Cerebellar nuclear complex (tissue), 1 donor: Measurements from ENCODE around the gene ZNF432.
"Not testable (repeated sequence)": the region's sequence is repeated elsewhere in the genome, so short reads cannot be mapped to it uniquely, and the experiment has no call there.

Experiments used
- DNase-seq, 2 experiments: peaks; one replicate each; lab custom pipeline; 2025; lab: John Stamatoyannopoulos, UW

The ZNF432 gene

GRCh38 chr19:52048555-52049501 is at the start of gene ZNF432:
Gene ZNF432, minus strand, starts transcription at chr19:52048838. Its CDS starts 1,970 bp downstream, at chr19:52046868.
- DNase-seq: peak; percentile 50 to 70

DNA sequence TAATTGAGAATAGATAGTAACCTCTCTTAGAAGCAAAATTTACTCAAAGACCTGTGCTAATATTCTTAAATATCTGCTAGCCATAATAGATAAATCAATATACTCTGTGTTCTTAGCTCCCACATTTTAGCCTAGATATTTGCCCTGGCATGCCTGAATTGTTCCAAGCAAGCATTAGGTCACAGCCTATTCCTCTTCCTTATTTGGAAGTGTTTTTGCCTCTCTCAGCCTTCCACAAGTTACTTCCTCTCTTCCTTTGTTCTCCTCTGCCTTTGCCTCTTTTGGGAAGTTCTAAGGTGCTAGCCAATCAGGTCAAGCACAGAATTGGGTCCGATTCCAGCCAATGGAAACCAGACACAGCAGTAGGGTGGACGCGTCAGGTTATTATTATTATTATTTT is 47.8 kb upstream of the ZNF432 start:
- DNase-seq: not testable (repeated sequence)

- peak; percentile 78 to 88 for DNase-seq
These were observed 46.8 kb upstream of the ZNF432 start, which contains the start of gene ZNF841 for GRCh38 chr19:52095172-52096014. Gene ZNF841, minus strand, starts transcription at chr19:52095765. Its CDS starts 10,964 bp downstream, at chr19:52084801.

DNA sequence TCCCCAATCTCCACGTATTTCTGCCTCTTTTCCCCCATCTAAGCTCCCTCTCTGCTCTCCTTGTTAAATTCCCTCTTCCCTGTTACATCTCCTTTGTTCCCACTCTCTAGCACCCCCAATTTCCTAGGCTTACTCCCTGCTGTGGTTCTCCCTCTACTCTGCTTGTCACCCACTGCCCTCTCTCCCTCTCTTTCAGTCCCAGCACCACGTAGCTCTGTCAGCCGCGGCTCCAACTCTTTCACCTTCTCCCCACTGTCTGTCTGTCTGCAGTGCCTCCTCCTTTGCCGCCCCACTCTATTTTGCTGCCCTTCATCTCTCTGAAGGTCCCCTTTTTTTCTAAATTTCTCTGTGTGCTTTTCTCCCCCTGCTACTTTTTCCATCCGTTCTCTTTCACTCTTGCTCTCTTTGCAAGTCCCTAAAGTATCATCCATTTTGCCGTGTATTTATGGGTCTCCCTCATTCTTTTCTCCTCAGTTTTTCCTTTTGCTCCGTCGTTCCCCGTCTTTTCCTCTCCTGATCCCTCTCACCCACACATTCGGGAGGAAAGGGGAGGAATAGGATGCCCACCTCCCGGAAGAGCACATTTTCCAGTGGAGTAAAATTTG is 46.0 kb upstream of the ZNF432 start:
- DNase-seq: no peak

DNA sequence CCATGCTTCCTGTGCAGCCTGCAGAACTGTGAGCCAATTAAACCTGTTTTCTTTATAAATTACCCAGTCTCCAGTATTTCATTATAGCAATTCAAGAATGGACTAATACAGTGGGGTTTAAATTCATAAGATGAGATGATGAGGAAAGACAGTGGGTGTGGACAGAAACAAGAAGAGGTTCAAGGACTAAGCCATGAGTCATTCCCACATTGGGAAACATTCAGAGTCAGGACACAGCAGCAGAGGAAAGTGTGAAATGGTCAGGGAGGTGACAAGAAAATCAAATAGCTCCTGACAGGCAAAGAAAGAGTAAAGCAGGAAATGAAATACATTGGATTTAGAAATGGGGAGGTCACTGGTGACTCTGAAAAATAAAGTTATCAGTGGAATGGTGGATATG is 37.8 kb upstream of the ZNF432 start:
- no peak for DNase-seq

DNA sequence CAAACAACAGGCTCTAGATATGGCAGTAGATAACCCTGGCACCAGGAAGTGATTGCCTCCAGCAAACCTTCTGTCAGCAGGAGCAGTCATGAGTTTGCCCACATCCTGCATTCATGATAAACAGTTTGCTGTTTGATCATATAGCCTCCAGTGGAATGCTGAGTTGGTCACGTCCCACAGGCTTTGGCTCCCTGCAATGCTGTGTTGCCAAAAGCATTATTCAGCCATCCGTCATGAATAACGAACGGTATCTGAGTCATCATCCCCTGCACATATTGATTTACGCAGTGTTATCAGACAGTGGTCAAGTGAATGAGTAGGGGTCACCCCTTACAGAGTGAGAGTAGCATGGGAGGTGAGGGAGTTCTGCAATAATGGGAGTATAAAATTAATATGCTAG is 21.9 kb upstream of the ZNF432 start:
- no peak for DNase-seq

GRCh38 chr19:52069653-52070052 is 21.0 kb upstream of the ZNF432 start:
- no peak for DNase-seq

DNA sequence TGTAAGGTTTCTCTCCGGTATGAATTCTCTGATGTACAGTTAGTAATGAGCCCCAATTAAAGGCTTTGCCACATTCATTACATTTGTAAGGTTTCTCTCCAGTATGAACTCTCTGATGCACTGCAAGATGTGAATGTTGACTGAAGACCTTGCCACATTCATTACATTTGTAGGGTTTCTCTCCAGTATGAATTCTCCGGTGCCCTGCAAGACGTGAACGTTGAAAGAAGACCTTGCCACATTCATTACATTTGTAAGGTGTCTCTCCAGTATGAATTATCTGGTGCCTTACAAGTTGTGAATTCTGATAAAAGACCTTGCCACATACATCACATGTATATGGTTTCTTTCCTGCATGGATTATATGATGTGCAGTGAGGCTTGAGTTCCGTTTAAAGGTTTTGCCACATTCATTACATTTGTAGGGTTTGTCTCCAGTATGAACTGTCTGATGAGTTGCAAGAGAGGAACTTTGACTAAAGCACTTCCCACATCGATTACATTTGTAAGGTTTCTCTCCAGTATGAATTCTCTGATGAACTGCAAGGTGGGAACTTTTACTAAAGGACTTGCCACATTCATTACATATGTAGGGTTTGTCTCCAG is 17.7 kb upstream of the ZNF432 start:
- DNase-seq: no peak

DNA sequence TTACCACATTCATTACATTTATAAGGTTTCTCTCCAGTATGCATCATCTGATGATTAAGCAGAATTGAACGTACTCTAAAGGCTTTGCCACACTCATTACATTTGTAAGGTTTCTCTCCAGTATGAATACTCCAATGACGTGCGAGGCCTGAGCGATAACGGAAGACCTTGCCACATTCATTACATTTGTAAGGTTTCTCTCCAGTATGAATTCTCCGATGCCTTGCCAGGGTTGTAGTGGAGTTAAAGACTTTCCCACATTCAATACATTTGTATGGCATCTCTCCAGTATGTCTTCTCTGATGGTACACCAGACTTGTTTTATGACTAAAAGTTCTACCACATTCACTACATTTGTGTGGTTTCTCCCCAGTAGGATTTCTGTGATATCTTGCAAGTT is 16.8 kb upstream of the ZNF432 start:
- DNase-seq: no peak

DNA sequence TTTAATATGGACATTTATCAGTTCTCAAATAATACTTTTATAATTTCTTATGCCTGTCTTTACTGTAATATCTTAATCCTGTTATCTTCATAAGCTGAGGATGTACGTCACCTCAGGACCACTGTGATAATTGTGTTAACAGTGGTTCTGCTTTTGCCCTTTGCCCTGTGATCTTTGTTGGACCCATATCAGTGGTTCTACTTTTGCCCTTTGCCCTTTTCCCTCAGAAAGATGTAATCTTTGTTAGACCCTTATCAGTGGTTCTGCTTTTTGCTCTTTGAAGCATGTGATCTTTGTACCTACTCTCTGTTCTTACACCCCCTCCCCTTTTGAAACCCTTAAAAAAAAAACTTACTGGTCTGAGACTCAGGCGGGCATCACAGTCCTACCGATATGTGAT is 7.8 kb upstream of the ZNF432 start:
- DNase-seq: not testable (repeated sequence)

- DNase-seq: not testable (repeated sequence)
These were observed 3.1 kb upstream of the ZNF432 start for GRCh38 chr19:52051736-52052135.

GRCh38 chr19:52039169-52039568 is 9.5 kb downstream of the ZNF432 start:
- no peak for DNase-seq

DNA sequence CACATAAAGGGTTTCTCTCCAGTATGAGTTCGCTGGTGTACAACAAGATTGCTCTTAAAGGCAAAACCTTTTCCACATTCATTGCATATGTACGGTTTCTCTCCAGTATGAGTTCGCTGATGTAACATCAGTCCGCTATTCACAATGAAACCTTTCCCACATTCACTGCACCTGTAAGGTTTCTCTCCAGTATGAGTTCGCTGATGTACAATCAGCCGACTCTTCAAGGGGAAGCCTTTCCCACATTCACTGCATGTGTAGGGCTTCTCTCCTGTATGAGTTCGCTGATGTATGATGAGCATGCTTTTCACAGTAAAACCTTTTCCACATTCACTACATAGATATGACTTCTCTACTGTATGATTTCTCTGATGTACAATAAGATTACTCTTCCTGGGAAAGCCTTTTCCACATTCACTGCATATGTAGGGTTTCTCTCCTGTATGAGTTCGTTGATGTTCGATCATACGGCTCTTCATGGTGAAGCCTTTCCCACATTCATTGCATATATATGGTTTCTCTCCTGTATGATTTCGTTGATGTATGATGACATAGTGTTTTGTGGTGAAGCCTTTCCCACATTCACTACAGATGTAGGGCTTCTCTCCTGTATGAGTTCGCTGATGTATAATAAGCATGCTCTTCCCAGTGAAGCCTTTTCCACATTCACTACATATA is 14.4 kb downstream of the ZNF432 start:
- DNase-seq: no peak

GRCh38 chr19:52028780-52029123 is 19.9 kb downstream of the ZNF432 start:
- no peak for DNase-seq

- peak; percentile 13 to 62 for DNase-seq
These were observed 20.4 kb downstream of the ZNF432 start, which contains the start of gene ZNF614 for GRCh38 chr19:52028027-52028779. Gene ZNF614, minus strand, starts transcription at chr19:52028379. Its CDS starts 2,634 bp downstream, at chr19:52025745.

- DNase-seq: not testable (repeated sequence)
These were observed 22.2 kb downstream of the ZNF432 start for GRCh38 chr19:52026255-52026990.

- not testable (repeated sequence) for DNase-seq
These were observed 24.2 kb downstream of the ZNF432 start for GRCh38 chr19:52024478-52024877.

GRCh38 chr19:52022193-52022592 is 26.4 kb downstream of the ZNF432 start:
- DNase-seq: no peak

DNA sequence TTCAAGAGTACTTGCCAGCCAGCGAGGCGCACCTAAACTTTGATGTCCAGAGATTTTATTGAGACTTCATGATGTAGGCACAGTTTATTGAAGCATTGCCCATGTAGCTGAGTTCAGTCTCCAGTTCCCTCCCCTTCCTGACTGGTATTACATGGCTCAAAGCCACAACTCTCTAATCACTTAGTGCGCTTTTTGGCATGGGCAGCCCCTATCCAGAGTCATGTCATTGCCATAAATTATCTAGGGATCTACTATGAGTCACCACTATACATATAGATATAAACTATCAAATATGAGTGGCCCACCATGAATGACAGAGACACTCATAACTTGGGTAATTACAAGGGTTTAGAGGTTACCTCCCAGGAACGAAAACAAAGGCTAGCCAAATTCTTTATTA is 28.1 kb downstream of the ZNF432 start:
- DNase-seq: no peak

DNA sequence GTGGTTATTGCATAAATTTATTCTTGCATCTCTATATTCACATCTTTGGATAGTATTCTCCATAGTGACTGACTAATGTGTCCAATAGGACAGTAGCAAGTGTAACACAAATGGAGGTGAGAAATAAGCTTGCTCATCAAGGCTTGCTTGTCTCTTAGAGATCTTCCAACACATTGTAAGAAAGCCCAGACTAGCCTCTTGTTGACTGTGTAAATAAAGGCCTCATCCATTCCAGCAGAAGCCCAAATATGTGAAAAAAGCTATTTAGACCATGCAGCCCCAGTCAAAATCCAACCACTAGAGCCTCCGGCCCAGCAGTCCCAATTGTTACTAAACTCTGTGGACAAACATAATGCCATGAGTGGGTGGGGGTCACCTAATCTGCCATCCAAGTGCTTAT is 38.0 kb downstream of the ZNF432 start:
- no peak for DNase-seq
